ENCODE measurements around the gene STAB1. TPM values are rescaled to one million over a fixed set of nuclear protein-coding genes. Genes with fewer than 3 reads are reported as not detected.

Gene STAB1, protein sequence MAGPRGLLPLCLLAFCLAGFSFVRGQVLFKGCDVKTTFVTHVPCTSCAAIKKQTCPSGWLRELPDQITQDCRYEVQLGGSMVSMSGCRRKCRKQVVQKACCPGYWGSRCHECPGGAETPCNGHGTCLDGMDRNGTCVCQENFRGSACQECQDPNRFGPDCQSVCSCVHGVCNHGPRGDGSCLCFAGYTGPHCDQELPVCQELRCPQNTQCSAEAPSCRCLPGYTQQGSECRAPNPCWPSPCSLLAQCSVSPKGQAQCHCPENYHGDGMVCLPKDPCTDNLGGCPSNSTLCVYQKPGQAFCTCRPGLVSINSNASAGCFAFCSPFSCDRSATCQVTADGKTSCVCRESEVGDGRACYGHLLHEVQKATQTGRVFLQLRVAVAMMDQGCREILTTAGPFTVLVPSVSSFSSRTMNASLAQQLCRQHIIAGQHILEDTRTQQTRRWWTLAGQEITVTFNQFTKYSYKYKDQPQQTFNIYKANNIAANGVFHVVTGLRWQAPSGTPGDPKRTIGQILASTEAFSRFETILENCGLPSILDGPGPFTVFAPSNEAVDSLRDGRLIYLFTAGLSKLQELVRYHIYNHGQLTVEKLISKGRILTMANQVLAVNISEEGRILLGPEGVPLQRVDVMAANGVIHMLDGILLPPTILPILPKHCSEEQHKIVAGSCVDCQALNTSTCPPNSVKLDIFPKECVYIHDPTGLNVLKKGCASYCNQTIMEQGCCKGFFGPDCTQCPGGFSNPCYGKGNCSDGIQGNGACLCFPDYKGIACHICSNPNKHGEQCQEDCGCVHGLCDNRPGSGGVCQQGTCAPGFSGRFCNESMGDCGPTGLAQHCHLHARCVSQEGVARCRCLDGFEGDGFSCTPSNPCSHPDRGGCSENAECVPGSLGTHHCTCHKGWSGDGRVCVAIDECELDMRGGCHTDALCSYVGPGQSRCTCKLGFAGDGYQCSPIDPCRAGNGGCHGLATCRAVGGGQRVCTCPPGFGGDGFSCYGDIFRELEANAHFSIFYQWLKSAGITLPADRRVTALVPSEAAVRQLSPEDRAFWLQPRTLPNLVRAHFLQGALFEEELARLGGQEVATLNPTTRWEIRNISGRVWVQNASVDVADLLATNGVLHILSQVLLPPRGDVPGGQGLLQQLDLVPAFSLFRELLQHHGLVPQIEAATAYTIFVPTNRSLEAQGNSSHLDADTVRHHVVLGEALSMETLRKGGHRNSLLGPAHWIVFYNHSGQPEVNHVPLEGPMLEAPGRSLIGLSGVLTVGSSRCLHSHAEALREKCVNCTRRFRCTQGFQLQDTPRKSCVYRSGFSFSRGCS (N-terminal part only)
- total RNA-seq (100 to 1,000 TPM; 339 to 651 TPM), polyA plus RNA-seq (100 to 1,000 TPM in 1 of 2 donors, 10 to 100 TPM in 1; 54.2 to 207 TPM)
- long read RNA-seq, donor 1, partial matches to known transcripts, result 344 of 413 reads
- long read RNA-seq, donor 1, other reads (novel, unspliced or antisense), result 66 of 413 reads
- long read RNA-seq, donor 2, partial matches to known transcripts, result 227 of 304 reads
- long read RNA-seq, donor 2, other reads (novel, unspliced or antisense), result 77 of 304 reads

DNA sequence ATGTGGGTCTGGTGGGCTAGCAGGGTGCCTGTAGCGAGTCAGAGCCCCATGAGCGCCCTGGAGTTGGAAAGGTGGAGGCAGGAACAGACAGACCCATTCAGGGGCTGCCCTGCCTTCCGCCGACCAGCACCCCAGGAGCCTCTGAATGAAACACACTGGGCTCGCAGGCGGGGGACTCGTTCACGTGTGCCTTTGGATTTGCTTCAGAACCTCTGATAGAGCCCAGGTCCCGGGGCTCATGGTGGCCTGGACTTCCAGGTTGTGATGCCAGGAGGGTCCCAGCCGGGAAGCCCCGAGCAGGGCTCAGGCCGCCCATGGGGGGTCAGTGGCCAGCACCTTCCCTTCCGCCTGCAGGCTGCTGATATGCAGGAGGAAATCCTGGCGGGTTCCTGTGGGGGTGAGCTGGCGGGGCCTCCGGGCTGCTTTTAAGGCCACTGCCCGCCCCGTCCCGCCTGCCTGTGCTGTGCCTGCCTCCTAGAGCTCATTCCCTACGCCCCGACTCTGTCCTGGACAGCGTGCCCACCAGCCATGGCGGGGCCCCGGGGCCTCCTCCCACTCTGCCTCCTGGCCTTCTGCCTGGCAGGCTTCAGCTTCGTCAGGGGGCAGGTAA lies at the start of gene STAB1:
Gene STAB1, plus strand, starts transcription at position 453 of the 610 bp plus-strand sequence. Its CDS starts 76 bp downstream, at position 529.
- Histone ChIP-seq H3K27me3 (ENCODE audit: control insufficient read depth in 1 of 2, insufficient read depth in 2 of 2, low read length in 1 of 2) (no peaks in the 10 kb centered on the region), H3K9me3 (ENCODE audit: control insufficient read depth, low read length) (no peaks in the 10 kb centered on the region), H3K36me3 (ENCODE audit: control insufficient read depth in 1 of 2, insufficient read depth in 2 of 2, low read length in 1 of 2) (peaks cover 0 to 2% of the 10 kb centered on the region in 2 donors), H3K4me3 (ENCODE audit: low read length in 2 of 2) (no peak within 1 kb of the TSS), H3K27ac (ENCODE audit: low read depth in 1 of 2, low read length in 2 of 2) (no peak within 1 kb of the TSS), H3K4me1 (ENCODE audit: control insufficient read depth in 1 of 2, insufficient read depth in 2 of 2, low read length in 2 of 2) (no peaks in the 10 kb centered on the region)
- DNase-seq, result peak in 1 of 2 donors; percentile 68
- 56 to 60% methylated on average over 25 of the region's 25 CpGs for WGBS, 2 donors
- ATAC-seq (ENCODE audit: low FRiP score), result peak; percentile 35
- intact Hi-C loops (cut with DNase I), result no loop called here

DNA sequence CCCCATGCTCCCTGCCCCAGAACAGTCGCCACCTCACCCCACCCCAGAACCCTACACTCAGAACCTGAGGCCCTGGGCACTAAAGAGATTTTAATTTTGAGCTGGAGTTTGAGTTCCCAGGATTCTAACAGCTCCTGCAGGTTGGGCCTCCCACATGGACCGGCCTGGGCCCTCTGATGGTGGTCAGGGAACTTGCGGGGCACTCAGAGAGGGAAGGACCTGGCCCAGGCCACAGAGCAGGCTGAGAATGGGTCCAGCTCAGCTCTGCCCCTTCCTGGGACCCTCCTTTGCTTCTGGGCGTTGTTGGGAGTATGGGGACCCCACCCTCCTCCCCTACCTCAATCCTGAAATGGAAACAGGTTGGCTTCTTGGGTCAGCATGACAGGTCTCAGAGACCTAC lies 49.1 kb upstream of the STAB1 start:
- Histone ChIP-seq H3K4me1 (ENCODE audit: control insufficient read depth in 1 of 2, insufficient read depth in 2 of 2, low read length in 2 of 2) (no peaks in the 10 kb centered on the region), H3K4me3 (ENCODE audit: low read length in 2 of 2) (no peak overlapping the region), H3K9me3 (ENCODE audit: control insufficient read depth, low read length) (no peaks in the 10 kb centered on the region), H3K27me3 (ENCODE audit: control insufficient read depth in 1 of 2, insufficient read depth in 2 of 2, low read length in 1 of 2) (no peaks in the 10 kb centered on the region), H3K27ac (ENCODE audit: low read depth in 1 of 2, low read length in 2 of 2) (no peak overlapping the region), H3K36me3 (ENCODE audit: control insufficient read depth in 1 of 2, insufficient read depth in 2 of 2, low read length in 1 of 2) (no peaks in the 10 kb centered on the region)
- no peak for ATAC-seq (ENCODE audit: low FRiP score)
- no peak for DNase-seq
- WGBS, 2 donors, result 93 to 95% methylated on average over 4 of the region's 4 CpGs
- intact Hi-C loops (cut with DNase I), result loop anchor here in 1 of 2 donors (5.0 kb wide), 1 partner anchor 224 kb away; no protein-coding TSS in a partner anchor

DNA sequence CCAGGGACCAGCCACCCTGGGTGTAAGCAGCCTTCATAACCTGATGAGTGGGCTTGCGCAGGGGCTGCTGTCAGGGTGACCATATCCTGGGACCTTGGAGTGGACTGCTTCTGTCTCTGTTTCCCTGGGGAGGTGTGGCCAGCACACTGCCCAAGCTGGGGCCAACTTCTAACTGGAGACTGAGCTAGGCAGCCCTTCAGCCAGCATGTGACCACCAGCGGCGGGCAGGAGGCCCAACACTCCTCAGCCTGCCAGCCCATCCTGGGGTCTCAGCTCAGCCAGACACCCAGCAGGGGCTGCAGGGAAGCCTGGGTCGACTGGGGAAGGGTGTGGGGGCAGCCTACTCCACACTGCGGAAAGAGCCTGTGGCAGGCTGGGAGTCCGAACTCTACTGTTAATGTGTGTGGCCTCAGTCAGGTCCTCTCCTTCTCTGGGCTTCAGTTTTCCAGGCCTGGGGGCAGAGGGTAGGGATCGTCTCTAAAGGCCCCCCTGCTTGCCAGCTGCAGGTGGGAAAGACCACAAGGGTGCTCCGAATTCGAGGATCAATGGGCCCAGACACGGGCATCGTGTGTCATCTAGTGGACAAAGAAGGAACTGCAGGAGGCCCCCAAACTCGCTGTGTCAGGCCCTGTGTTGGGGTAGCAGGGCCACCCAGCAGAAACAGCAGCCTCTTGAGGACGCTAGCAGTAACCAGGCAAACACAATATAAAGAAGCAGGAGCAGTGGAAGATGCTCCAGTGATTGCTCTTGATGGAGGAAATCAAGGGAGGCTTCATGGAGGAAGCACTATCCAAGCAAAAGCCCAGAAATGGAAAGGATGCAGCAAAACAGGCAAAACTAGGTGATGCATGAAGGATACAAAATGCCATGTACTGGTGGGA lies 48.3 kb upstream of the STAB1 start:
- H3K4me1 ChIP-seq (ENCODE audit: control insufficient read depth in 1 of 2, insufficient read depth in 2 of 2, low read length in 2 of 2), result no peaks in the 10 kb centered on the region
- H3K27ac ChIP-seq (ENCODE audit: low read depth in 1 of 2, low read length in 2 of 2), result no peak overlapping the region
- no peaks in the 10 kb centered on the region for H3K27me3 ChIP-seq (ENCODE audit: control insufficient read depth in 1 of 2, insufficient read depth in 2 of 2, low read length in 1 of 2)
- intact Hi-C loops (cut with DNase I), result loop anchor here in 1 of 2 donors (5.0 kb wide), 1 partner anchor 225 kb away; no protein-coding TSS in a partner anchor
- ATAC-seq (ENCODE audit: low FRiP score), result peak; percentile 74
- no peaks in the 10 kb centered on the region for H3K36me3 ChIP-seq (ENCODE audit: control insufficient read depth in 1 of 2, insufficient read depth in 2 of 2, low read length in 1 of 2)
- peak in 1 of 2 donors; percentile 83 for DNase-seq
- WGBS, 2 donors, result 37 to 38% methylated on average over 13 of the region's 13 CpGs
- no peaks in the 10 kb centered on the region for H3K9me3 ChIP-seq (ENCODE audit: control insufficient read depth, low read length)
- H3K4me3 ChIP-seq (ENCODE audit: low read length in 2 of 2), result no peak overlapping the region

DNA sequence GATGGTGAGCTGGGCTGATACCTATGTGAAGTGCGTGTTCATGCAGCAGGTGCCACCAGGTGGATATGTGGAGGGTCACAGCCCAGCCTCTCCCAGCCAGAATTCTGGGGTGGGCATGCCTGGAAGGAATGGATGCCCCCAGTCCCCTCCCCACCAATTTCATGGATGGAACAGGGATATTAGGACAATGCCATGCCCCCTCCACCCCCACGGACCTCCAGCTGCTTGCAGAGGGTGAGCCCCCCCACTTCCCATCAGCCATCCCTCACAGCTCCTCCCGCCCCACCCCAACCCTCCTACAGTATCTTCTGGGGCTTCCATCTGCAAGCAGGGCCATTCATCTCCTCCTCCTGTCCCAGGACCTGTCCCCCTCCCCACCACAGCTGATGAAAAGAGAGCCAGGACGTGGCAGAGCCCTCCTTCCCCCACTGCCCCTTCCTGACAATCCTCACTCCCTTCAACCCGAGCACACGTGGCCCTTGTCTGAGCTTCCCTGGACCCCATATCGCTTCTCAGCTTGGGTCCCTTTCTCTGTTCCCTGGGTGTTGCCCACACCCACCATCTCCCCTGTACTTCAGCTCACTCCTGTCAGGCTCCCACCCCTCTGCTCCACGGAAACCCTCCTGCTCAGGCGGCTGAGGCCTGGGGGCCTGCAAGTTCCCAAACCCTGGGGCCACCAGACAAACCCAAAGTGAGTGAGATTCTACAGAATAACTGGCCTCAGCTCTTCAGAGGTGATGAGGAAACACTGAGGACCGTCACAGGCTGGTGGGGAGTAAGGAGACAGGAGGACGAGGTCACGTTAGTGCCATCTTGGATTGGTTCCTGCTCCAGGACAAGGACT lies 47.4 kb upstream of the STAB1 start:
- Histone ChIP-seq H3K36me3 (ENCODE audit: control insufficient read depth in 1 of 2, insufficient read depth in 2 of 2, low read length in 1 of 2) (no peaks in the 10 kb centered on the region), H3K4me3 (ENCODE audit: low read length in 2 of 2) (no peak overlapping the region), H3K4me1 (ENCODE audit: control insufficient read depth in 1 of 2, insufficient read depth in 2 of 2, low read length in 2 of 2) (no peaks in the 10 kb centered on the region), H3K9me3 (ENCODE audit: control insufficient read depth, low read length) (no peaks in the 10 kb centered on the region), H3K27ac (ENCODE audit: low read depth in 1 of 2, low read length in 2 of 2) (no peak overlapping the region), H3K27me3 (ENCODE audit: control insufficient read depth in 1 of 2, insufficient read depth in 2 of 2, low read length in 1 of 2) (no peaks in the 10 kb centered on the region)
- DNase-seq (no peak), ATAC-seq (ENCODE audit: low FRiP score) (no peak)
- 73 to 75% methylated on average over 11 to 12 of the region's 12 CpGs for WGBS, 2 donors
- intact Hi-C loops (cut with DNase I), result loop anchor here in 1 of 2 donors (5.0 kb wide), 1 partner anchor 225 kb away; no protein-coding TSS in a partner anchor

DNA sequence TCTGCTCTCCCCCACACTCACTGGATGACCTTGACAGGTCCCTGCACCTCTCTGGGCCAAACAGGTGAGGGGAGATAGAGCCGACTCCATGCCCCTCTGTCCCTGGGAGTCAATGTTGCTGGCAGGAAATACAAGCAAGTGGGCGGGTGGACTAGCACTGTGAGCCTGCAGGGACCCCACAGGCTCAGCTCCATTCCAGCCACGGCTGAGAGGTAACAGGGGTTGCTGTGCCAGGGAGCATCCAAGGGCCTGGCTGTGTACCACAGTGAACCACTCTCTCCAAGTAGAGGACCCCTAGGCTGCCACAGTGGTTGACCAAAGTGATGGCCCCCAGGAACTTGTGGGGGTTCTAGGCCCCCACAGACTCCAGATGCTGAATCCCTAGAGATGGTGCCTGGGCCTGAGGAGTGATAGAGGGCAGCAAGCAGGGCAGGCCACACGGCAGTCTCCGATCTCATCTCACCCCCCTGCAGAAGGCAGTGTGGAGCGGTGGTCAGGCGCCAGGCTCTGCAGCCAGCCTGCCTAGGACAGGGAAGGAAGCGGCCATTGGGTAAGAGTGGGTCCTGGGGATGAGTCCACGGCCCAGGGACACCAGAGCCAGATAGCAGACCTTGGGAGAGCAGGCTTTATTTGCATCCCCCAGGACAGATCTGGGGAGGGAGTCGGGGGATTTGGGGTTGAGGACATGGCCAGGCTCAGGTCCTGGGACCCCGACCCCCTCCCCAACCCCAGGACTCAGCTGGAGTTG lies 44.5 kb upstream of the STAB1 start:
- Histone ChIP-seq H3K9me3 (ENCODE audit: control insufficient read depth, low read length) (no peaks in the 10 kb centered on the region), H3K4me1 (ENCODE audit: control insufficient read depth in 1 of 2, insufficient read depth in 2 of 2, low read length in 2 of 2) (no peaks in the 10 kb centered on the region), H3K27me3 (ENCODE audit: control insufficient read depth in 1 of 2, insufficient read depth in 2 of 2, low read length in 1 of 2) (no peaks in the 10 kb centered on the region), H3K27ac (ENCODE audit: low read depth in 1 of 2, low read length in 2 of 2) (no peak overlapping the region), H3K4me3 (ENCODE audit: low read length in 2 of 2) (no peak overlapping the region), H3K36me3 (ENCODE audit: control insufficient read depth in 1 of 2, insufficient read depth in 2 of 2, low read length in 1 of 2) (no peaks in the 10 kb centered on the region)
- DNase-seq (no peak), ATAC-seq (ENCODE audit: low FRiP score) (no peak)
- intact Hi-C loops (cut with DNase I), result loop anchor here in 1 of 2 donors (10.0 kb wide), 1 partner anchor 166 kb away; the partner anchor contains the start of gene GLYCTK
- 90 to 92% methylated on average over 11 of the region's 11 CpGs for WGBS, 2 donors

DNA sequence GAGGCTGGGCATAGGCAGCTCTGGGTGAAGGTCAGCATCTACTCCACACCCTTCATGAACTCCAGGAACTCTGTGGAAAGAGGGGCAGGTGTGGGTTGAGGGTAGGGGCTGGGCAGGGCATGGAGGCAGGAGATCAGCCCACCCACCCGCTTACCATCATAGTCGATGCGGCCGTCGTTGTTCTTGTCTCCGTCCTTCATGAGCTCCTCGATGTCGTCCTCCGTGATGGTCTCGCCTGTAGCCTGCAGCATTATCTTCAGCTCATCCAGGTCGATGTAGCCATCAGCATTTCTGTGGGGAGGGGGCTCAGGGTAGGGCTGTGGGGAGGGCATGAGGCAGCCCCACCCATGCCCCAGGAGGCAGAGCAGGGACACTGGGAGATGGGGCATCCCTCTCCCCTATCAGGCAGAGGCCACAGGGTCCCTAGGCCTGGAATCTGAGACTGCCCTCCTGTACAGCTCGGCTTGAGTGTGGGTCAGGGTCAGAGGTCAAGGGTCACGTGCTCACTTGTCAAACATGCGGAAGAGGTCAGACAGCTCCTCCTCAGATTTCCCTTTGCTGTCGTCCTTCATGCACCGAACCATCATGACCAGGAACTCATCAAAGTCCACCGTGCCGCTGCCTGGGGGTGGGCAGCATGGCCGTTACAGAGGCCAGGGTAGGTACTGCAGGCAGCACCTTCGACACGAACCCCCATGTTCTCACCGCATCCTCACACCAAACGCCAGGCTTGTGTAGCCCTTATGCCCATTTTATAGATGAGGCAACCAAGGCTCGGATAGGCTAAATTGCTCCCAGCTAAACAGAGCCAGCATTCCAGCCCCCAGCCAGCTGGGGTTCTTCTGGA lies 43.7 kb upstream of the STAB1 start:
- no peaks in the 10 kb centered on the region for H3K4me1 ChIP-seq (ENCODE audit: control insufficient read depth in 1 of 2, insufficient read depth in 2 of 2, low read length in 2 of 2)
- DNase-seq, result no peak
- H3K9me3 ChIP-seq (ENCODE audit: control insufficient read depth, low read length), result no peaks in the 10 kb centered on the region
- ATAC-seq (ENCODE audit: low FRiP score), result no peak
- WGBS, 2 donors, result 84 to 85% methylated on average over 24 of the region's 24 CpGs
- no peaks in the 10 kb centered on the region for H3K27me3 ChIP-seq (ENCODE audit: control insufficient read depth in 1 of 2, insufficient read depth in 2 of 2, low read length in 1 of 2)
- H3K27ac ChIP-seq (ENCODE audit: low read depth in 1 of 2, low read length in 2 of 2), result no peak overlapping the region
- H3K36me3 ChIP-seq (ENCODE audit: control insufficient read depth in 1 of 2, insufficient read depth in 2 of 2, low read length in 1 of 2), result no peaks in the 10 kb centered on the region
- H3K4me3 ChIP-seq (ENCODE audit: low read length in 2 of 2), result no peak overlapping the region
- intact Hi-C loops (cut with DNase I), result loop anchor here in 1 of 2 donors (10.0 kb wide), 1 partner anchor 167 kb away; the partner anchor contains the start of gene GLYCTK
